Skin epidermis (tissue), 12 donors: ENCODE results near the gene PLXNA2.

Source experiments
- H3K27ac ChIP-seq, 21 experiments: fragments of 200-600 bp; sonication (generic) in 11 of 21; one replicate each; pipeline ENCODE4 v1.5.0; 2020; ENCODE audit warnings: mild to moderate bottlenecking in 3 of 21, inconsistent platforms in 2 of 21, moderate library complexity in 2 of 21
- H3K4me3 ChIP-seq, 7 experiments: fragments of 200-600 bp; sonication (generic) in 2 of 7; one replicate each; pipeline ENCODE4 v1.5.0; 2020; ENCODE audit warnings: inconsistent platforms in 2 of 7, mild to moderate bottlenecking in 2 of 7, moderate library complexity in 1 of 7

PLXNA2 gene

GRCh38 chr1:208189716-208190115 lies 54.5 kb downstream of the PLXNA2 start:
- Histone ChIP-seq H3K4me3 (no peak overlapping the region), H3K27ac (no peak overlapping the region)

GRCh38 chr1:208189183-208189582 lies 55.0 kb downstream of the PLXNA2 start:
- Histone ChIP-seq H3K4me3 (no peak overlapping the region), H3K27ac (peak overlapping the region in 1 of 21 experiments; percentile 50)

DNA sequence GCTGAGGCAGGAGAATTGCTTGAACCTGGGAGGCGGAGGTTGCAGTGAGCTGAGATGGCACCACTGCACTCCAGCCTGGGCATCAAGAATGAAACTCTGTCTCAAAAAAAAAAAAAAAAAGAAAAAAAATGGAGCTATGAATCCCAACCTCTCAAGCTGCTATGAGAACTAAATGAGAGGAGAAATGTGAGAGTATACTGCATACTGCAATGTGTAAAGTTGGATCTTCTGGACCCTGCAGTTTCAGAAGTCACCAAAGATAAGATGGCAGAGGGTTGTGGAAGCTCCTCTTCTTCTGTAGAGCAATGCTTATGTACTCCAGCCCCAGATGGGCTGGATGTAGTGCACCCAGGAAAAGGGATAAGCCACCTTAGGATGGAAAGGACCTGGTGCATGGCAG lies 55.6 kb downstream of the PLXNA2 start:
- no peak overlapping the region for H3K4me3 ChIP-seq
- H3K27ac ChIP-seq, result peak overlapping the region in 1 of 21 experiments; percentile 50

DNA sequence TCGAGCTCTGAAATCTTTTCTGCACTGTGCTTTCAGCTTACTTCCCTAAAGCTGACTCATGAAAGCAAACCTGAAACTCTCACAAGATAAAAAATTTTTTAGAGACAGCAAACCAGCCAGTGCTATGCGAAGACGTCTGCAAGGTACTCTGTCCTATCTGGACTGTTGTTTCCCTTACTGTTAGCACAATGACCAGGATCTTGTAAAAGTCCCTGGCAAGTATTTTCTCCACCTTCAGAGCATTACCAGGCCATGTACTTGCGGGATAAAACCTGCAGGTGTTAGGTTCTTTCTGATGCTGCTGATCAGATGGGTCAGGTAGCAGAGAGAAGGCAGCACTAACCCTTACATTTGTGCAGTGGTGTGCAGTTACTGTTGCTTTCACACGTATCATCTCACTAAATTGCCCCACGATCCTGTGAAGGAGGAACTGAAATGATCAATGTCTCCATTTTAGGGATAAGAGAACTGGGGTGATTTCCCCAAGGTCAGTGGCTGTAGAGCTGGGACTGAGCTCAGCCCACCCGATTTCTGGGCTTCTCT lies 56.6 kb downstream of the PLXNA2 start:
- no peak overlapping the region for H3K4me3 ChIP-seq
- H3K27ac ChIP-seq, result no peak overlapping the region

GRCh38 chr1:208185801-208186231 lies 58.4 kb downstream of the PLXNA2 start:
- H3K27ac ChIP-seq, result no peak overlapping the region
- H3K4me3 ChIP-seq, result no peak overlapping the region

GRCh38 chr1:208184966-208185654 lies 59.1 kb downstream of the PLXNA2 start:
- H3K4me3 ChIP-seq, result no peak overlapping the region
- peak overlapping the region in 10 of 21 experiments; percentile 18 to 74 (median 50) for H3K27ac ChIP-seq

GRCh38 chr1:208183977-208184911 lies 59.9 kb downstream of the PLXNA2 start:
- H3K4me3 ChIP-seq, result no peak overlapping the region
- peak overlapping the region in 10 of 21 experiments; percentile 18 to 74 (median 50) for H3K27ac ChIP-seq

DNA sequence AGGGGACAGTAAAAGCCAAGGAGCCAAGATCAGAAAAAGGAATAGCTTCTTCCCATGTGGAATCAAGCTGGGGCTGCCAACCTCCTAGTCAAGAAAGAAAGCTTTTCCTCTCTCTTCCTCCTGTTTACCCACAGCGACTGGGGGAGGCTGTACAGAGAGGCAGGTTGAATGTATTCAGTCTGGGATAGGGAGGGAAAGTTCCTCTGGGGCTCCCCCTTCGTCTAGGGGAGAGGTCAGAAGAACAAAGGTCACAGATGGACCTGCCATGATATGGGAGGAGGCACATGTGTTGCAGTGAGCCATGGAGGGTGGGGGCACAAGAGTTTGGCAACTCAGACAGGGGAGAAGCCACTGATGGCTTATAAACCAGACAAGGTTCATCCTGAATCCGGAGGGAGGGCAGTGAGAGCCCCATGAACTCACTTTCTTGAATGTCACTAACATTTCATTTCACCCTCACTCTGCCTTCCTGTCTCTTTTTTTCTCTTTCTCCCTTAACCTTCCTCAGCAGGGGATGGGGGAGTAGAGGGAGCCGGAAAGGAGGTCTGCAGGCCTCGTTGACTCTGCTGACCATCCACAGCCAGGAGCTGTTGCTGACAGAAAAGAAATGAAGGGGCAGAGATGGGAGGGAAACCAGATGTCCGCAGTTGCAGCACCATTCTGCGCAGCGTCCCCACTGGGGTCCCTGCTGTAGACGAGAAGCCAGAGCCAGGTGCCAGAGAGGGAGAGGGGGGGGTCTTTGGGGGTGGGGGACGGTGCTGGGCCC lies 61.1 kb downstream of the PLXNA2 start:
- Histone ChIP-seq H3K27ac (peak overlapping the region in 1 of 21 experiments; percentile 2), H3K4me3 (no peak overlapping the region)

GRCh38 chr1:208181364-208181763 lies 62.8 kb downstream of the PLXNA2 start:
- H3K27ac ChIP-seq, result no peak overlapping the region

GRCh38 chr1:208180421-208180820 lies 63.8 kb downstream of the PLXNA2 start:
- no peak overlapping the region for H3K27ac ChIP-seq

More at GRCh38 chr1:208181364-208181763, 62.8 kb downstream of the PLXNA2 start:
- no peak overlapping the region for H3K4me3 ChIP-seq

DNA sequence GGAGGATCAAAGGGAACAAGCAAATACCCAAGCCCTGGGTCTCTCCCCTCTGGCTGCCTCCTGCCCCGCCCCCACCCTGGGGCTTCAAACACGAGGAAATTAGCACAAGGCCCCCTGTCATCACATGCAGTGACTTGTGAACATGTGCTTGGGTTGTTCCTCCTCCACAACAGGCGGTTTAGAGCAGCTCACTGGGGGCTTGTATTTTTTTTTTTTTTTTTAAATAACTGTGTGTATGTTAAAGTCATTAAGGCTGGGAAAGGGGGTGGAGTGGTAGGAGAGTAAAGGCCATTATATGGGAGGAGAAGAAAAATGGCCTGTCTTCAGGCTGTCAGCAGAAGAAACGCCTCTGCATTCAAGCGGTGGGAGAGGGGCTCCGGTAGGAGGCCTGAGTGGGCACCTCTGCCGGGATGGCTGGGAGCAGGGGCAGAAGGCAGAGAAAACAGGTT lies 64.2 kb downstream of the PLXNA2 start:
- no peak overlapping the region for H3K27ac ChIP-seq

More at GRCh38 chr1:208180421-208180820, 63.8 kb downstream of the PLXNA2 start:
- no peak overlapping the region for H3K4me3 ChIP-seq

DNA sequence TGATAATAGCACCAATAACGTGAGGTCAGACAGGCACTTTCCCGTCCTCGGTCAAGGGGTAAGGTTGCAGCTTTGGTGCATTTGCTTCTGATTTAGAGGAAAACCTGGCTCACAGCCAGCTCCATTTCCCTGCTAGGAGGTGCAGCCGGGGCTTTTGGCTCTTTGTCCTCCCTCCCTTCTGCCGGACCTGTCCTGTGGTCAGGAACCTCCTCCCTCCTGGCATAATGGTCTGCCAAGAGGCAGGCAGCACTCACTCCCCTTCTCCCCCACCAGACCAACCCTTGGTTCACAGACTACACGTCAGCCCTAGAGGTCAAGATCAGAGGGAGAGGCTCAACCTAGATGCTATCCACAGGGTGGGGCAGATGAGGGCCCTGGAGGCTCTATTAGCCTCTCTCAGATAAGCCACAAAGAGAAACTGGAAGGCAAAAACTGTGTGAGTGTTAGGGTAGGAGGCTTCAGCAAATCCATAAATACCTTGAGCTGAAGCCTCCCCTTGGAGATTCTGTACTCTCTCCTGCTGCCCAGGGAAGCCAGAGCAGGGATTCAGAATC lies 64.8 kb downstream of the PLXNA2 start:
- no peak overlapping the region for H3K4me3 ChIP-seq
- no peak overlapping the region for H3K27ac ChIP-seq

More for the DNA sequence above, 64.2 kb downstream of the PLXNA2 start:
- H3K4me3 ChIP-seq, result no peak overlapping the region

DNA sequence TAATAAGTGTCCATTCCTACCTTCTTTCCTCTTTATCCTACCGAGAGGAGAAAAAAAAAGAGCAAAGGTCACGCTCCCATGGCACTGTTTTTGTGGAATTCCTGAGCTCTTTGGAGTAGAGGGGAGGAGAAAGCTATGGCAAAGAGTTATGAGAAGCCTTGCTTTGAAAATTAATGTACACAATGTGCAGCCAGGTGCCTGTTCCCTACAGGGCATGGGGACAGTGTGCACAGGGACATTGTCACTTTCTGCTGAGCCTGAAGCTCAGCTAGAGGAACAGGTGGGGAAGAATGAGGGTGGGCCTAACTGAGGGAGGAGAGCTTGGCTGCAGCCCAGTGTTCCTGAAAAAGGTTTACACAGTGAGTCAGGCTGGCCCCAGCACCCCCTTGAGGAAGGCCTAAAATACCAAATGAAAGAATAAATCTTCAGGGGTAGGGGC lies 66.1 kb downstream of the PLXNA2 start:
- H3K4me3 ChIP-seq, result no peak overlapping the region
- peak overlapping the region in 3 of 21 experiments; percentile 15 to 40 (median 23) for H3K27ac ChIP-seq

DNA sequence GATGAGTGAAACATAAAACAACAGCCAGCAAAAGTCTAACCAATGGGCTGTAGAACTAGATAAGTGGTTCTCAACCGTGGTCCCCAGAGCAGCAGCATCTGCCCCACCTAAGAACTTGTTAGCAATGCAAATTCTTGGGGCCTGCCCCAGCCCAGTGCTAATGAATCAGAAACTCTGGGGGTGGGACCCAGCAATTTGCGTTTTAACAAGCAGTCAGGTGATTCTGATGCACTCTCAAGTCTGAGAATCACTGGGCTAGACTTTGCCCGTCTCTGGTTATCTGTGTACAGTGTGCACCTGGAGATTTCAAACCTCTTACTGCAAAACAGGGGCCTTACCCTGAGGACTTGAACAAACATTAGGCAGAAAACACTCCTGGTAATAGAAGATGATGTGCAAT lies 66.5 kb downstream of the PLXNA2 start:
- Histone ChIP-seq H3K4me3 (no peak overlapping the region), H3K27ac (peak overlapping the region in 2 of 21 experiments; percentile 23 to 40)

GRCh38 chr1:208176649-208177048 lies 67.5 kb downstream of the PLXNA2 start:
- H3K27ac ChIP-seq, result no peak overlapping the region

DNA sequence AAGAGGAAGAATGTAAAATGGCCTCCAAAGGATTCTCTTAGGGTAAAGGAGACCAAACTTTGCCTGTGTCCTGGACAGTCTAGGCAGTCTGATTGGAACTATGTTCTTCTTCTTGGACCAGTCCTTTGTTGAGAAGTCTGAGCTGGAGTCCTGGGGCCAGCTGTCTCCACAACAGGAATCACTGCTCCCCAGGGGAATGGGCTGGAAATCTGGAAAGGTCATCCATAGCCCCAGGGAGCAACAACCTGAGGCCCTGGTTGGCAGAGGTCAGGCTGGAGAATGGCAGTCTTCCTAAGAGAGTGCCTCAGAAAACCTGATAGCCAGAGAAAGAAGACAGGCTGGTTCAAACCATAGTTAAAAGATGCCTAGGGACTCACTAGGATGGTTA lies 68.7 kb downstream of the PLXNA2 start:
- Histone ChIP-seq H3K4me3 (no peak overlapping the region), H3K27ac (no peak overlapping the region)

More at GRCh38 chr1:208176649-208177048, 67.5 kb downstream of the PLXNA2 start:
- no peak overlapping the region for H3K4me3 ChIP-seq

DNA sequence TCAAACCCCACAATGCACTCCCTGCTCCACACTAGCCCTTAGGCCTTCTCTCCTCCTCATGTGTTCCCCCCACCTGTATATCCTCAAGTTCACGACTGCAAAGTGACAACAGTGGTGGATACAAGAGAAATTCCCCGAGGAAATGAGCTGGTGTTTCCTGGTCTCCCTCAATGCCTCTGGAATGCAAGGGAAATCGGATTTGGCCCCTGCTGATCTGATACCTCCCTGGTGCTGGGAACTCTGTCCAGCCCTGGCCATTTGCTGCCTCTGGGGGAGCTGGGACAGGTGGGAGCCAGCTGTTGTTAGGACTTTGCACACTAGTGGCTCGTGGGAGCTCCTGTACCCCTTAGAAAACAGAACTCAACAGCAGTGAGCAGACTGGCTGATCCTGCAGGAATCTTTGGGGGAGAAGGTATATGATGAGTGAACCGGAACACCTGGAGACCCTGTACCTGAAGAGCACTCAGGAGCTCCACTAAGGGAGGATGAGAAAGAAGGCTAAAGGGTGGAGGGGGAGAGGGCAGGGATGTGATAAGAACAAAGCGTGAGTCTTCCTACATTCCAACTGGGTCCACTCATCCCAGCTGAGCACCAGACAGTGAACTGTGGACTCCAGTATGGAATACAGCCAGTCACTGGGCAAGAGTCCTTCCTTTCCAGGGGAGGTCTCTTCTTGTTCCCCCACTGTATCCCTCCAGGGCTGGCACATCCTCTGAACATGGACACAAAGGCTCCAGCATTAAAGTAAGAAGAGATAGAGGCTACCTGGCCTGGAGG lies 69.3 kb downstream of the PLXNA2 start:
- Histone ChIP-seq H3K27ac (no peak overlapping the region), H3K4me3 (no peak overlapping the region)

DNA sequence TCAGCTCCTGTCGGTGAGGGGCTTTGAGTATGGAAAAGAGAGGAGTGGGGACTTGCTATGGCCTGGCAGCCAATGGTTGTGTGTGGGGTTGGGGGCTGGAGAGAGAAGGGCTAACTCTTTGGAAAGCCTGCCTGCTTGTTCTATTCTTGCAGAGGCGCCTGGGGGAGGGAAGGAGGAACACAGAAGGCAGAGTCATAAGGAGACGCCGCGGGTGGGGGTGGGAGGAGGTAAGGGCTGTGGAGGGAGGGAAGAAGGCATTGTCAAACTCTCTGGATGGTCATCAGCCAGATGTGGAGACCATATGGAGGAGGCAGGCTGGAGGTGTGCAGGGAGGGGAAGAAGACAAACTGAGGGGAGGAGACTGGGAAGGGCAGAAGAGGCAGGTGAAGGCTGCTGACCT lies 70.0 kb downstream of the PLXNA2 start:
- no peak overlapping the region for H3K4me3 ChIP-seq
- H3K27ac ChIP-seq, result no peak overlapping the region
